Activated naive CD4-positive, alpha-beta T cell (primary cell): ENCODE data around the gene BCL2L13.

ENCODE experiments used
- DNase-seq, 4 experiments: peaks; one replicate each; lab custom pipeline; 2025; lab: John Stamatoyannopoulos, UW

The BCL2L13 gene, protein sequence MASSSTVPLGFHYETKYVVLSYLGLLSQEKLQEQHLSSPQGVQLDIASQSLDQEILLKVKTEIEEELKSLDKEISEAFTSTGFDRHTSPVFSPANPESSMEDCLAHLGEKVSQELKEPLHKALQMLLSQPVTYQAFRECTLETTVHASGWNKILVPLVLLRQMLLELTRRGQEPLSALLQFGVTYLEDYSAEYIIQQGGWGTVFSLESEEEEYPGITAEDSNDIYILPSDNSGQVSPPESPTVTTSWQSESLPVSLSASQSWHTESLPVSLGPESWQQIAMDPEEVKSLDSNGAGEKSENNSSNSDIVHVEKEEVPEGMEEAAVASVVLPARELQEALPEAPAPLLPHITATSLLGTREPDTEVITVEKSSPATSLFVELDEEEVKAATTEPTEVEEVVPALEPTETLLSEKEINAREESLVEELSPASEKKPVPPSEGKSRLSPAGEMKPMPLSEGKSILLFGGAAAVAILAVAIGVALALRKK

DNA sequence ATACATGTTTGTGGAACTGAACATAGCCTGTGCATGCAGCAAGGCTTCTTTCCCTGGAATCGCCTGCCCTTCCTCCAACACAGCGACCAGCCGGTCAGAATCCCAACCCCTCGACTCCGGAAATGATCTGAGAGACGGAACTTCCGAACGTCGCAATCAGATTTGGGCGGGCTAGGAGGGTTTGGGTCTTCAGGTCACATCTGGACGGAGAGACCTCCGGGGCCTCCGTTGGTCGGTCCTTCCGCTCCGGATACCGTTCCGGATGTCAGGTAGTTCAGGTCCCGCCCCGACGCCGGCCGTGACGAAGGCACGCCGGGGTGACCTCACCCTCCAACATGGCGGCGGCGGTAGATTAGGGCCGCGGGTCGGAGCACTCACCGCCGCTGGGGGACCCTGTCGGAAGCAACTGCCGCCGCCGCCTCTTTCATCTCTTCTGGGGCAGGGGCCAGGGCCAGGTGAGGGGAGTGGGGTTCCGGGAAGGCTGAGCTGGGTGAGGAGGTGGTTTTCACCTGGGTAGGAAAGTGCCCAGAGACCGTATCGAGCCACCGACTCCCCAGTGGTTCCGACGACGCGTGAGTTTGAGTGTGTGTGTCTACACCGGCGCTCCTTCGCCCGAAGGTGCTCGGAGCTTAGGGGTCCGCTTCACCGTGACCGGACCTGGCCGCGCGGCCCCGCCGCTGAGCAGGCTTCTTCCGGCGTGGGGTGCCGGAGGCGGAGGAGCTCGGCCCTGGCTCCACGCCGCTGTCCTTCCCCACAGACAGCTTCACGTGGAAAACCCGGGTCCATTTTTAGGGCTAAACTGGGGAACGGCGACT is at the start of gene BCL2L13:
TSS of gene BCL2L13 (plus strand) at position 326 of the 815 bp plus-strand sequence. CDS start 16,955 bp downstream, outside the sequence.
- DNase-seq: peak; percentile 66 to 83 (median 72)

DNA sequence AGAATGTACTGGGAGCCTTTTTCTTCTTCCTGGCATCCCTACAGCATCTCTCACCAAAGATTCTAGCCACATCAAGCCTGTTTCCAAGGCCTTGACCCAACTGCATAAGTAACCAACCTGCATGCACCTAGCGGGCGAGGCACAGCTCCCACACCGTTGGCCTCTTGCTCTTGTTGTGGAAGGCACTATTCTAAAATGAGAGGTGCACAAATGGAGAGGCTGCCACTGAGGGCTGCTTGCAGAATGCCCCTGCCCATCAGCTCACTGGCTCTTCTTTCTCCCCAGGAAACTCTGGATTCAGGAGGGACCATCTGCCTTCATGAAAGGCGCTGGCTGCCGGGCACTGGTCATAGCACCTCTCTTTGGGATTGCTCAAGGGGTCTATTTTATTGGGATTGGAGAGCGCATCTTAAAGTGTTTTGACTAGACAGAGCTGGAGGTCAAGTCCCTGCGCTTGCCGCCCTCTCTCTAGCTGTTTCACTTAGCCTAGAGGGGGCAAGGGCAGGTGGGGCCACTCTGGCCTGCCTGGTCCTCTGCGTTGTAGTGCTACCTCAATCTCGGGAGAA is 48.7 kb upstream of the BCL2L13 start:
- DNase-seq: no peak

- no peak for DNase-seq
Measured at GRCh38 chr22:17590586-17590985, 48.0 kb upstream of the BCL2L13 start.

- DNase-seq: no peak
Measured at GRCh38 chr22:17592201-17592600, 46.4 kb upstream of the BCL2L13 start.

DNA sequence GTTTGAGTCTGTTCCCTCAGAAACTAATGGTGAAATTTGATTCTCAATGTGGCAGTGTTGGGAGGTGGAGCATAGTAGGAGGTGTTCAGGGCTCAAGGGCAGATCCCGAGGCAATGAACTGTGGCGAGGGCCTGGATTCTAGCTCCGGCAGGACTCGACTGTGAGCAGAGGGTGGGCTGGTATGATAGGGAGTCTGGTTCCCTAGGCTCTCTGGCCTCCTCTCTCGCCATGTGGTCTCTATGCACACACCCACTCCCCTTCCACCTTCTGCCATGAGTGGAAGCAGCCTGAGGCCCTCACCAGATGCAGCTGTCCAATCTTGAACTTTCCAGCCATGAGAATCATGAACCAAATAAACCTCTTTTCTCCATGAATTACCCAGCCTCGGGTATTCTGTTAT is 42.3 kb upstream of the BCL2L13 start:
- no peak for DNase-seq

- DNase-seq: no peak
Measured at GRCh38 chr22:17597217-17597616, 41.3 kb upstream of the BCL2L13 start.

DNA sequence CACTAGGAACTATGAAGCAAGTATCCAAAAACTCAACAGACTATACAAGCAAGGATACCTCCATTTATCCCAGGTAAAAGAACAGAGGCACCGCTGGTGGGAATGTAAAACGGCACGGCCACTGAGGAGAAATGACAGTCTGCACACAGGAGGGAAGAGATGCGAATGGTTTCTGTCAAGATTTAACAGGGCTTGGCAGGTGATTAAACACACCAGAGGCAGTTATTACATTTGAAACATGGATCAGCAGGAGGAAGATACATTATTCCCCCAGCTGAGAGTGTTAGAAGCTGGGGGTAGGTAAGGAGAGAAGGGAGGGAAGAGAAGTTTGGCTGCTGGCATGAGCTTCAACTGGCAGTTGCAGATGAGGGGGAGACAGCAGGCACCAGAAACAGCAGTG is 40.2 kb upstream of the BCL2L13 start:
- DNase-seq: no peak

GRCh38 chr22:17601031-17601430 is 37.5 kb upstream of the BCL2L13 start:
- DNase-seq: no peak

- no peak for DNase-seq
Measured at GRCh38 chr22:17603668-17604067, 34.9 kb upstream of the BCL2L13 start.

- DNase-seq: no peak
Measured at GRCh38 chr22:17606496-17606895, 32.1 kb upstream of the BCL2L13 start.

DNA sequence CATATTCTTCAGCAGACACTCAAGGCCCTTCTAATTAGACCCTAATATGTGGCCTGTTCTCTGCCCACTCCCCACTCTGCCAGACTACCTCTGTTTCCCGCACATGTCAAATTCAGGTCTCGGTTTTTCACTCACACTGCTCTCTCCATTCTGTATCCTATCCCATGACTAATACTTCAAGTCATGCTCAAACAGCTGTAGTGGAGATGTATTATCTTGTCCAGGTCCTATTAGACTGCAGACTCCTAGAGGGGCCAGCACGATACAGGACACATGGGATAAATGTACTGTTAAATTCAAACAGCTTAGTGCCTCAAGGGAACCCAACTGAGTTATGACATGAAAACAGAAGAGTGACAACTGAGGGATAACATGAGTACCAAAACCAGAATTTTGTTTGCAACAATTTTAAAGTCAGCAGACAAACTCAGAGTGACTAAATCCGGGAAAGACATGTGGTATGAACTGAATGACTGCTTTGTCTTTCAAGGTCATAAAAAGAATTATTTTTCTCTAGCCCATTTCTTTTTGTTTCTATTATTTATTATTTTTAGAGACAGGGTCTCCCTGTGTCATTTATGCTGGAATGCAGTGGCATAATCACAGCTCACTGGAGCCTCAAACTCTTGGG is 30.6 kb upstream of the BCL2L13 start:
- DNase-seq: no peak

DNA sequence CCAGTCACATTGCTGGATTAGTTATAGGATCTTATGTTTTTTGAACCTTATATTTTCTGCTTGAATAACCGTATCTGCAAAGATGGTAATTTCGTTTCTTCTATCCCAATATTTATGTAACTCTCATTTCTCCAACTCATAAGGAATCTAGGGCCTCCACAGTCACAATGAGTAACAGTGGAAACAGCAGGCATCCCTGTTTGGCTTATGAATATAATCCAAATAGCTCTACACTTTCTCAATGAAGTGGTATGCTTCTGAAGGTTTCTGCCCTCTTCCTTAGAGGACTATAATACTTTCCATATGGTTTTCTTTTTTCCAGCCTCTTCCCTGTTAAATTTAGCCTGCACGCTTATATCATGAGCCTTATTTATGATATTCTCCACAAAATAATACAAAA is 26.5 kb upstream of the BCL2L13 start:
- no peak for DNase-seq

GRCh38 chr22:17613280-17613679 is 25.3 kb upstream of the BCL2L13 start:
- DNase-seq: no peak

- no peak for DNase-seq
Measured at GRCh38 chr22:17627961-17628405, 10.6 kb upstream of the BCL2L13 start.

DNA sequence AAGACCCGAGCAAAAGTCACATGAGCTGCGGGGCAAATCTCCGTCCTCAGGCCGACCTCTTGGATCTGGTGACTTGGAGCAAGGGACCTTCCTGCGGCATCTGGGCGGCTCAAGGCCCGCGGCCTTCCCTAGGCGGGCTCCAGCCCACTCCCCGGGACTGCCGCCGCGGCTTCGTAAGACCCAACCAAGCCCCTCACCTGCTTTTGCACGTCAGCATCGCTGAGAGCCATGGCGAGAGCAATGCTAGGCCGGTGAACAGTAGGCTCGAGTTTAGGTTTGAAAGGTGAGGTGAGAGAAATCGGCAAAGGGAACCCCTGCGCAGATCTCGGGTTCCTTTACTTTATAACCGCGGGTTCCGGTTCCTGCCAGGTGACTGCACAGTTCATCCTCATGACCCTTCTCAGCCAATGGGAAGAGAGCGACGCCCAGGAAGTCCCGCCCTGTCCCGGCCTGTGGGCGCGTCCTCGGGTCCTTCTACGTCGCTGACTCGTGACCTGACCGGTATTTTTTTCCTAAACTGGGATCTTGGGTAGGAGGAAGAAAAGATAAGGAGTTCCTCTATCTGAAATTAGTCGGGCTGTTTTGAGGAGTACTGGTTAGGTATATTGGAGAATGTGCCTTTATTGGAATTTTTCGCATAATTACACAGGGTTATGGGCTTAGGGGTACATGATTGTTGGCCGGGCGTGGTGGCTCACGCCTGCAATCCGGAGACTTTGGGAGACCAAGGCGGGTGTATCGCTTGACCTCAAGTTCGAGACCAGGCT is 10.0 kb upstream of the BCL2L13 start, which contains the start of gene ATP6V1E1:
TSS of gene ATP6V1E1 (minus strand) at position 344 of the 767 bp plus-strand sequence. CDS start at position 230, 114 bp downstream.
- peak; percentile 82 to 92 (median 87) for DNase-seq

- DNase-seq: no peak
Measured at GRCh38 chr22:17629173-17629489, 9.4 kb upstream of the BCL2L13 start.

- no peak for DNase-seq
Measured at GRCh38 chr22:17629641-17630040, 8.9 kb upstream of the BCL2L13 start.

- no peak for DNase-seq
Measured at GRCh38 chr22:17631076-17631565, 7.4 kb upstream of the BCL2L13 start.

DNA sequence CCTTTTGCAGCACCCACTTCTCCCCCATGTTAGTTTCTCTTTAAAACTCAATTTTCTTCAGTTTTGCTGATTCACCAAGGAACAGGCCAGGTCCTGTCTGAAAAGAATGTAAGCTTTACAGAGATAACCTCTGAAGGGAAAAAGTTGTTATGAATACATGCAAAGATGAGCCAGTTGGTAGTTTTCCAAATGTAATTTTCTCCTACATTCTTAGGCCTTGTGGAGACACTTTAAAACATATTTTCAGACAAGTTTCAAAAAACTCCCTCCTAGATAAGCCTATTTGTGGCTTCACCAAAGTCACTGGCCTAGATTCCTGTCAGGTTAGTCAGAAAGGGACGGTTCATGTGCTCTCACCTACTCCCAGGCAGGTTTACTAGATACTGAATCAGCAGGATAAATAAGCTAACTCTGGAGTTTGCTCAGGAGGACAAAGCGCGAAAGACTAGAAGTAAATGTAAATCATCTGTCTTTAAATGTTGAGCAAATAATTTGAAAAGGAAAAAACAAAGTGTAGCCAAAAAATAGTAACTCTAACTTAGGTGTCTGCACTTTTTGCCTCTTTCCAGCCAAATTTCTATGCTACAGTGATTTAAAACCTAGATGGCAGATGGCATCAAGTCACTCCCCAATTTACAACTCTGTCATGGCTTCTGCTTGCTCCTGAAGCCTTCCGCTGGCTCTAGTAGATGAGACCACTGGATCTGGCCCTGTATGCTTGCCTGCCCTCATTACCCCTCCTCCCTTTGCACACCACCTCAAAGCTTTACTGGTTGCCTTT is 5.2 kb upstream of the BCL2L13 start:
- DNase-seq: no peak

- DNase-seq: no peak
Measured at GRCh38 chr22:17633998-17634323, 4.6 kb upstream of the BCL2L13 start.
